GM19438 (cell line): ENCODE data around the gene EFCAB6.

ENCODE experiments used
- ATAC-seq: cut with Tn5 transposase; IDR thresholded peaks from one replicate; pipeline ENCODE4 v1.9.1; 2021; ENCODE audit warnings: low read depth; ENCODE audit not compliant: unreplicated experiment

Gene EFCAB6, protein sequence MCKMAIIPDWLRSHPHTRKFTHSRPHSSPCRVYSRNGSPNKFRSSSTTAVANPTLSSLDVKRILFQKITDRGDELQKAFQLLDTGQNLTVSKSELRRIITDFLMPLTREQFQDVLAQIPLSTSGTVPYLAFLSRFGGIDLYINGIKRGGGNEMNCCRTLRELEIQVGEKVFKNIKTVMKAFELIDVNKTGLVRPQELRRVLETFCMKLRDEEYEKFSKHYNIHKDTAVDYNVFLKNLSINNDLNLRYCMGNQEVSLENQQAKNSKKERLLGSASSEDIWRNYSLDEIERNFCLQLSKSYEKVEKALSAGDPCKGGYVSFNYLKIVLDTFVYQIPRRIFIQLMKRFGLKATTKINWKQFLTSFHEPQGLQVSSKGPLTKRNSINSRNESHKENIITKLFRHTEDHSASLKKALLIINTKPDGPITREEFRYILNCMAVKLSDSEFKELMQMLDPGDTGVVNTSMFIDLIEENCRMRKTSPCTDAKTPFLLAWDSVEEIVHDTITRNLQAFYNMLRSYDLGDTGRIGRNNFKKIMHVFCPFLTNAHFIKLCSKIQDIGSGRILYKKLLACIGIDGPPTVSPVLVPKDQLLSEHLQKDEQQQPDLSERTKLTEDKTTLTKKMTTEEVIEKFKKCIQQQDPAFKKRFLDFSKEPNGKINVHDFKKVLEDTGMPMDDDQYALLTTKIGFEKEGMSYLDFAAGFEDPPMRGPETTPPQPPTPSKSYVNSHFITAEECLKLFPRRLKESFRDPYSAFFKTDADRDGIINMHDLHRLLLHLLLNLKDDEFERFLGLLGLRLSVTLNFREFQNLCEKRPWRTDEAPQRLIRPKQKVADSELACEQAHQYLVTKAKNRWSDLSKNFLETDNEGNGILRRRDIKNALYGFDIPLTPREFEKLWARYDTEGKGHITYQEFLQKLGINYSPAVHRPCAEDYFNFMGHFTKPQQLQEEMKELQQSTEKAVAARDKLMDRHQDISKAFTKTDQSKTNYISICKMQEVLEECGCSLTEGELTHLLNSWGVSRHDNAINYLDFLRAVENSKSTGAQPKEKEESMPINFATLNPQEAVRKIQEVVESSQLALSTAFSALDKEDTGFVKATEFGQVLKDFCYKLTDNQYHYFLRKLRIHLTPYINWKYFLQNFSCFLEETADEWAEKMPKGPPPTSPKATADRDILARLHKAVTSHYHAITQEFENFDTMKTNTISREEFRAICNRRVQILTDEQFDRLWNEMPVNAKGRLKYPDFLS (N-terminal part only)

DNA sequence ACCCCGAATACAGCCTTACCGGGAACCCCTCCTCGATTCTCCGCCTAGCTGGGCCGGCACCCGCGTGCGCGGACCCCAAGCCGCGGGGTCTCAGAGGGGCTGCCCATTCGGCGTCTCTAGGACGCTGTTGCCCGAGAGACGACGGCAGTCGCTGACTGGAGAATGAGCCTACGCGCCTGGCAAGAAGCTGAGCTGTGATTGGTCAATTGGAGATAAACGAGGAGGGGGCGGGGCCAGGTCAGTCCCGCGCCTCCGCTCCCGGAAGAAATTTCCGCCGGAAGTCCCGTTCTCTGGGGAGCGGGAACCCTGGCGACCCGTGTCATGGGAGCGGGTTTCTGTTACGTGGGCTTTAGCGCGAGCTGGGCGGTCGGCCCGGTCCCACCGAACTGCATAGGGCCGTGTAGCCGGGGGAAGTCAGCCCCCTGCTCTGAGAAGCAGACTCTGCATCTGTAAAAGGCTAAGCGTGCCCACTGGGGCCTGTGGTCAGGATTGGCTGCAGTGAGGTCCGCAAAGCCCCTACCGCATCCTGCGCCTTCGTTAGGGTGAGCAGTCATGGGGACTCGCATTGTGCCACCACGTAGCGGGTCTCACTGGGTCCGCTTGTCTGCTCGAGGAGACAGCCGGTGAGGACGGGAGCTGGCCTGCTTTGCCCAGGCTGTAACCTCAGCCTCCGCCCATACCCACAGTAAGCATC, at the start of gene EFCAB6:
TSS of gene EFCAB6 (minus strand) at position 157 of the 694 bp plus-strand sequence. CDS start 29,987 bp downstream, outside the sequence.
- peak; percentile 80 for ATAC-seq

DNA sequence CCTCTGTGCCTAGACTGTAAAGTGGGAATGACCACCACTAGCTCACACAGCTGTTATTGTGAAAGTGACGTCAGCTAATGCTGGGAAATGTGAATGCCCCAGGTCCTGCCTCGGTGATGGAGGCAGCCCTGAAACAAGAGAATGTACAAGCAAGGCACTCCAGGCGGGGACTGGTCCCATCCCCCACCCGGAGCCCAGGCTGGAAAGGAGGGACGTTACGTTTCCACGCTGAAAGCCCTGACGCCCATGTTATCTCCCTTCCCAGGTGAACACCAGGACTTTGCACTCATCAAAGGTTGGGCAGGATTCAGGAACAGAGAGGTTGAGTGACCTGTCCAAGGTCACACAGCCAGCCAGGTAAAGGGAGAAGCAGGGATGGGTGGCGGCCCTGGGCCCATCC, 49.4 kb upstream of the EFCAB6 start:
- no peak for ATAC-seq

DNA sequence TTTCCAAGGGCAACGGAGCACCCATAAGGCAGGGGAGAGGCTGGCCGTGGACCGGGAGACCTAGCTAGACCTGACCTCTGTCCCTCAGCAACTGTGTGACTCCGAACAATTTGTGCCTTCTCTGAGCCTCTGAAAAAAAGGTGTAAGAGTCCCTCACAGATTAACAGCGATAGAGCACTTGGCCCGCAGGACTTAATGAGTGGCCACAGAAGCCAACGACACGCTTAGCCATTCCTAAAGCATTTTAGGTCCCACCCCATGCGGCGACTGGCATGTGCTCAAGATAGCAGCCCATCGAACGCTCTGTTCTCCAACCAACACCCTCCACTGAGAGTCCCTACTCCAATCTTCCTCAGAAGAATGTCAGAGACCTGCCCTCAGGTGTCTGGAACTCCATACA, 48.7 kb upstream of the EFCAB6 start:
- no peak for ATAC-seq

DNA sequence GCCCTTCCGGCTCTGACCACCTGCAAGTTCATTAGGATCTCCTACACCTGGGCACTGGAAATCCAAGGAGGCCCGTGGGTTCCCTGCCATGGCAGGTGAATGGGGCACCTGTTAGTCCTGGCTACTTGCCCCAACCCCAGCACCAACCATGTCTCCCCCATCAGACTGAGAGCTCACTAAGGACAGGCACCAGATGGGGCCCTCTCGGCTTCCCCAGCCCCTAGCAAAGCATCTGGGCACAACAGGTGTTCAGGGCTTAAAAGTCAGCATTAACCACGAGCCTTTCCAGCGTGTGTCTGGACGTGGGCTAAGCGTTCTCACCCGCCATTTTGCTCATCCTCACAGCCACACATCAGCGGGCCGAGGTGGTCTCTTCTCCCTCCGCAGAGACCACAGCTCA, 48.0 kb upstream of the EFCAB6 start:
- ATAC-seq, result no peak

DNA sequence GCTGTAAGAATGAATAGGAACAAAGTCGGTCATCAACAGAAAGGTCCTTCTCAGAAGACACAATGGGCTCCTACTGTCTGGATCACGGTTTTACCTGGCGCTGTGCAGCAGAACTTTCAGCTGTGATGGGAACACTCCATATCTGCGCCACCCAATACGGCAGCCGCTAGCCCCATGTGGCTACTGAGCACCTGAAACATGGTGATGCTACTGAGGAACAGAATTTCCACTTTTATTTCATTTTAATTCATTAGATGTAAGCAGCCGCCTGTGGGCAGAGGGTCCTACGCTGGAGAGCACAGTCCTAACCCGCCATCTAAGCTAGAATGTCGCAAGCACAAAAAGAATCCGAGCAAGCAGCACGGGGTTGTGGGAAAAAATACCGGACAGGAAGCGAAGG, 47.5 kb upstream of the EFCAB6 start:
- ATAC-seq, result no peak

DNA sequence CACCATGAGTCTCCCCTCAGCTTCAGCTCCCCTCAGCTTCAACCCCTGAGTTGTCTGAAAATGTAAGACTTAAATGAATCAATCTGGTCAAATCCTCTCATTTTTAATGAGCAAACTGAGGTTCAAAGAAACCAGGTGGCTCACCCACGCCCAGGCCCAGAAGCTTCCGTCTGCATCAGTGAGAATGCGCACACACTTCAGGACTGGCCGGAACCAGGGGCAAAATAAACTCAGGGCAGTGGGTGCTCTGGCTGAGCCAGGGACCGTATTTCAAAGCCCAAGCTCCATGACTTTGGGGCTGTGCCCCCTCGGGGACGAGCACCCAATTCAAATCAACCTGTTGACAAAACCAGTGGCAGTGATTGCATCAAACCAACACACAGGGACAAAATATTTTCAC, 47.1 kb upstream of the EFCAB6 start:
- ATAC-seq, result no peak

DNA sequence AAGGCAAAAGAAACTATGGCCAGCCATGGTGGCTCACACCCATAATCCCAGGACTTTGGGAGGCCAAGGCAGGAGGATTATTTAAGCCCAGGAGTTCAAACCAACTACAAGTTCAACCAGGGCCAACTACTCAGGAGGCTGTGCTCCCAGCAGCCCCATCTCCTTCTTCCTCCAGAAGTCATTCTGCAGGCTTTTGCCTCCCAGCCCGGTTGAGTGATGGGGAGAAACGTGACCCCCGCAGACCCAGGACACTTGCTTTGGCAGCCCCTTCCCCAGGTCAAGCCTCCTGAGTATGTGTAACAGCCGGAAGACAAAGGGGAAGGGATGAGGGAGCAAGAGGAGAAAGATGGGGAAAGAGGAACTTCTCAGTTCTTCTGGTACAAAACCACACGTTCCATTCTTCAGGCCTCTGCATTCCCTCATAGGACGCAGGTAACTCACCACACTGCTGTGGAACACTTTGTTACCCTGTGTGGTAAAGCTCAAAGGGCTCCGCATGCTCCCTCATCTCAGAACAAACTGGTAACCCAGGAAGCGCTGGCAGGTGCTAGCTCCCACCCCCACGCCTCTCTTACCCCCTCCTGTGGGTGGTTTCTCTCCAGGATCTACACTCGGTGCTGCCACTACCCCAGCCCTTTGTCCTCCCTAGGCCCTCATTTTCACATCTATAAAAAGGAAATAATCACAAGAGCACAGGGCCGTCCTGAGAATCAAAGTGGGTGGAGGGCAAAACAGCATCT, 46.2 kb upstream of the EFCAB6 start:
- ATAC-seq, result no peak

DNA sequence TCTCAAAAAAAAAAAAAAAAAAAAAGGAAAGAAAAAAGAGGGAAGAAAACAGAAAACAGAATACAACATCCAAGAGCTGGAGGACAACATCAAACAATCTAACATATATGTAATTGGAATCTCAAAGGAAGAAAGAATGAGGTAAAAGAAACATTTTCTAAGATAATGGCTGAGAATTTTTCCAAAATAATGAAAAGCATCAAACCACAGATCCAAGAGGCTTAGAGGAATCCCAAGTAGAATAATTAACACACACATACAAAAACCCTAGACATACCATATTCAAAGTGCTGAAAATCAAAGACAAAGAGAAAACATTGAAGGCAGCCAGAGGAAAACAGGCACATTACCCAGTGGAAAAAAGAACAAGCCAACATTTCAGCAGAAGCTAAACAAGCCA, 45.3 kb upstream of the EFCAB6 start:
- no peak for ATAC-seq

DNA sequence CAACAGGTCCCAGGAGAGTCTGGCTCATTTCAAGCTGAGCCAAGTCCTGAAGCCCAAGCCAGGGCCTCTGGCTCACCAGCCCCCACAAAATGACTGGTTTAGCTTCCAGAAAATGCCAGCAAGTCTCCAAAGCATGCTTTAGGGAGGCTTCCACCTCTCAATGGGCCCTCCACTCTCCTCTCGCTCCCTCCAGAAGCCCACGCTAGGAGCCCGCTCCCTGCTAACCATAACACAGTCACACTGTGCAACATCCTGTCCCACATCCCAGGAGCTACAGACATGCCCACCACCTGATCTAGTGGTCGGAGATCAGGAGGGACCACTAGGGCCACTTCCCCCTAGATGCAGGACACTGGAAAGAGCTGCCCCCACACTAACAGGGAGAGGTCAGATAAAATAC, 43.3 kb upstream of the EFCAB6 start:
- no peak for ATAC-seq

DNA sequence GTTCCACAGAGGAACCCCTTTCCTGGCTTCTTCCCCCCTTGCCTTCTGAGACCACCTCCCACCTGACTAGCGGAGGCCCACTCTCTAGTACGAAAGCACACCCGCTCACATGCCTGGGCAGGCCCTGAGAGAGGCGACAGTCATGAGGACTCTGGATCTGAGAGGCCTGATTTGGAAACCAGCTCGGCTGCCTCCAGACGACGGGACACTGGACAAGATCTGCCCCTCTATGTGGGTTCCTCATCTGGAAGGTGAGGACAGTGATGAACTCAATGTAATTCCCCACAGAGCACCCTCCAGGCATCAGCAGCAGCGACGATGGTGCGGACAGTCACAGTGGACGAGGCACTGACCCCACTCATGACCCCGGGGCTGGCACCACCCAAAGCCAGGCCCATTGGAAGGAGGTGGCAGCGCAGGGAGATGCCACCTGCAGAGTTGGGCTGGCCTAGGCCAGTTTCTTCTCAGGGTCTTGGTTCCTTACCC, 42.7 kb upstream of the EFCAB6 start:
- ATAC-seq, result no peak

DNA sequence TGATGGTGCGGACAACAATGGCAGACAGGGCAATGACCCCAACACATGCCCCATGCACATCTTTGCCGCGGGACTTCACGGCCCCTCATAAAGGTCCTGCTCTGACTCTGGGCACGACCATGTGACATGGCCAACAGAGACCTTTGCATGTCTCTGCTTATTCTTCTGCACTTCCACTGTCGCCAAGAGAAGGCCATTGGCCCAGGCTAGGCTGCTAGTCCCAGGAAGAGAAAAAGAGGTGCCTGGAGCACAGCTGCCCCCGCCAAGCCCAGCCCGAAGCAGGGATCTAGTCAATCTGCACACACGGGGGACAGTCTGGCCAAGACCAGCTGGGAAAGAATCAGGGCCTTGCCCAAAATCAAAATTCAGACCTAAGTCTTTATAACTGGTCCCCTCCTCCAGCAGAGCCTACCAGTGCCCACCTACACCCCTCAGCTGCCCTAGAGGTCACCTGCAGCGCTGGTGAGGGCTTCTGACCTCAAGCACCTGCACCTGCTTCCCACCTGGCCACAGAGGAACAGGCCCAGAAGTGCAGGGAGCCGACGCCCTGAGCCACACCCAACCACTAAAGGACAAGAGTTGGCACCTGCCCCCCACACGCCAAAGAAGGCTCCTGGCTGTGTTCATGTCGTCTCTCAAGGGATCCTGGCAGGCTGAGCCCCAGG, 42.1 kb upstream of the EFCAB6 start:
- no peak for ATAC-seq

DNA sequence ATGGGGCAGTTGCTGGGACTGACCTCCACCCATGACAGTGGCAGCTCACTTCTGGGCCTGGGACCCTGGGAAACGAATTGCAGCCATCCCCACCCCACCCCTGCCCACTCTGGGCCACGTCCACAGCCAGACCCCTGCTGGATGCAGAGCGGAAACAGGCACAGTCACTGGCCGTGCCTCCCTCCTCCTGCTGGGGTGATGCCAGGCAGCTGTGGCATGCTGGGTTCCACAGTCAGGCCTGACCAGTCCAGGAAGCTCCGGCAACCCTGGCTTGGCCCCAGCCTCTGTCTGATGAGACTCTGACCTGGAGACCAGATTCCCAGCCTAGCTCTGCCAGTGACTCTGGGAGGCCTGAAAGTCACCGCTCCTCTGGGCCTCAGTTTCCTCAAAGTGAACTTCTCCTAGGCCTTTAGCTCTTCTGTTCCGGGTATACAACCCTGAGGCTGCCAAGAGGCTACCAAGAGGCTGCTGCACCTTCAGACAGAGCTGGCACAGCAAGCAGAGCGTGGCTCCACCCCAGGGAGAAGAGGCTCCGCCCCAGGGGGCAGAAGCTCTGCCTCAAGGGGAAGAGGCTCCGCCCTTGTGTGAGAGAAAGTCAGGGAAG, 41.3 kb upstream of the EFCAB6 start:
- no peak for ATAC-seq

DNA sequence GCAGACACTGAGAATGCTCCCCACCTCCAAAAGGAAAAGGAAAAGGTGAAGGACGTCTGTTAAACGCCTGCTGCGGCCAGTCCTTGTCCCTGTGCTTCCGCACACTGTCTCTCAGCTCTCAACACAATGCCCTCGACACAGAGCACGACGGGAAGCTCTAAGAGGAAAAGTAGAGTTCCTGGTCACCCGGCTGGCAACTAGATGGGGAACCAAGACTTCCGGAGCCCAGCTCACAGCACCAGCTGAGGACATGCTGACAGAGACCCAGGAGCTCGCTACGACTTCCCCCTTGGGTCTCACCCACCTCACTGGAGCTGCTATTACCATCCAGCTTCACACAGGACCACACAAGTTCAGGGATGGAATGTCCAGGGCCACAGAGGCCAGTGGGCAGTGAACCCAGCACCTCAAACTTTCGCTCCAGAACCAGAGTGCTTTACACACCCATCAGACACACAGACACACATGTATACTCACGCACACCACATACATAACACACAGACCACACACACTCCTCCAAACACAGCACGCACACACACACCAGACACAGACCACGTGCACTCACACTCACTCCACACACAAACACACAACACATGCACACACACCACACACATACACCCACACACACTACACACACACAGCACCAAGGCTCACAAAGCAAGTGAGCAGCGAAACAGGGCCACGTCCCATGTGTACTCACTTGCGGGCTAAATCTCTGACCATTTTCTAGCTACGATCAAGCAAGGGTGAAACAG, 40.6 kb upstream of the EFCAB6 start:
- no peak for ATAC-seq

DNA sequence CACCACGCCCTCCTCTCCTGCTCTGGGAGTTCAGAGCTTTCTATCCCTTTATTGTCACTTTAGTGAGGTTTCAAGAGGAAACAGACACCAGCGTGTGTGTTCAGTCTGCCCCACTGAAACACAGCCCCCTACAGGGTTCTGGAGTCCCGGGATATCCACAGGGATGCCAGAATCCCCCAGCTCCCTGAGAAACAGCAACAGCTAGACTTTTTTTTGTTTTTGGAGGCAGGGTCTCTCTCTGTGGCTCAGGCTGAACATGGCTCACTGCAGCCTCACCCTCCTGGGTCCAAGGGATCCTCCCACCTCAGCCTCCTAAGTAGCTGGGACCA, 39.8 kb upstream of the EFCAB6 start:
- no peak for ATAC-seq

DNA sequence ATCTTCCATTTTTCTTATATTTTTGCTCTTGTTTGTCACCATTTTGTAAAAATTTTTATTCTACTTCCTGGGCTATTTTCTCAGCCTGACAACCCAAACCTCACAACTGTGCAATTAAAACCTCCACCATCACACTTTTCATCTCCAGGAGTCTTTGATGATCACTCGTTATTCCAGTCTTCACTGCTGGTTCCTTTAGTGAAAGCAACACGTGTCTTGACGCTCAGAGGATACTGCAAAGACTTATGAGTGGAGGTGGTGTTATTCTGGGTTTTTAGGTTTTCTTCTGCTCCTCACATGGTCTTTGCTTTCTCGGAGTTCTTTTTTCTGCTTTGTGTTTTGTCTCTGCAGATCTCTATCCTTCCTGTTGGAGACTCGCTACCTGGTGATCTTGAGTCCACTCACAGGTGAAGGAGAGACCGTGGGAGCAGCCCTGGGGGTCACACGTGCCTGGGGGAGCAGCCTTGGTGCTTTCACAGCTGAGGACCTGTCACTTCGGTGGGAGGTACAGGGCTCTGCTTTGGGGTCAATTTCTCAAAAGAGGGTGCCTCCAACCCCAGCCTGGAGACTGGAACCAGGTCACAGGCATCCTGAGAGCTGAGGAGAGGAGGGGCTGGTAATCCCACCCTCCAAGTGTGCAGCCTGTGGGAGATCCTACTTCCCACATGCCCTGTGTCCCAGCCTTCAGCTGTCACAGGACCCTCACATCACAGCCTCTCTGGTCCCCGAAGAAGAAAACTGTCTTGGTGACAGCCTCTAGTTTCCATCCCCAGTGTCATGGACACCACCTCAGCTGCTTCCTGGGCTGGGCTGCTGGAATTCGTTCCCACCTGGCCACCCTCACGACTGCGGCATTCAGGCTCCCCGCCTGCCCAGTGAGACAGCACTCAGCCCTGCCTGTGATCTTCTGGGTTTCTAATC, 39.2 kb upstream of the EFCAB6 start:
- no peak for ATAC-seq

DNA sequence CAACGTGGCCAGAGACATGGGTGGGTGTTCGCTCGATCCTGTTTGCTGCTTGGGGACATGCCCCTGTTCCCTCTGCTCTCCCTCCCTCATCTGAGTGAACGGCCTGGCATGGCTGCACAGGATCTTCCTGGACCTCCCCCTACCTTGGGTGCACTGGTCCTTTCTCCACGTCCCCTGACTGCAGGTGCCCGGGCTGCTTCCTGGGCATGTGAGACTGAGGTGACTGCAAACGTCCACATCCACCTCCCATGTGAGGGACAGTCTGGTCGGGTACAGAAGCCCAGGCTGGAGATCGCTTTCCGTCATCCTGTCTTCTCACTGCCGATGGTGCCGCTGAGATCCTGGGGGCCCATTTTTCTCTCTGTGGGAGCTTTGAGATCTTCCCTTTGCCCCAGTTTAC, 38.4 kb upstream of the EFCAB6 start:
- no peak for ATAC-seq

DNA sequence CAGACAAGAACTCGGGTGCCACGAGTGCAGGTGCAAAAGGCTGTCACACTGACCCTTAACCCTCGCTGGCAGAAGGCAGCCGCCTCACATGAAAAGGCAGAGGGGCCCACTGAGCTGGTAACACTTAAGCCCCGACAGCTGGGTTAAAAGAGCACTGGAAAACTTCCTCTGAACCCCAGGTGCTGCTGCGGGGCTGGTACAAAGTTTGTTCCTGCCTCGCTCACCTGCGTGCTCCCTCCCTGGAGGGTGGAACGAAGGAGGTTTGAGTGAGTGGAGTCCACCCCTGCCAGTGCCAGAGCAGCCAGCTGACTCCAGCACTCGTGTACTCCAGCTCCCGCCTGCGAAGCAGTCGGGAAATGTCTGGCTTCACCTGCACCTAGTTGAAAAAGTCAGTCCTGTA, 37.6 kb upstream of the EFCAB6 start:
- no peak for ATAC-seq
